GM18868 (cell line): ENCODE data around the gene NRG2.

Source experiments
- ATAC-seq: cut with Tn5 transposase; IDR thresholded peaks from one replicate; pipeline ENCODE4 v1.9.1; 2021; ENCODE audit warnings: mild to moderate bottlenecking, moderate library complexity; ENCODE audit not compliant: unreplicated experiment

Gene NRG2

GRCh38 chr5:140041492-140042392 is 1.4 kb downstream of the NRG2 start:
- ATAC-seq: no peak

- no peak for ATAC-seq
Observed at GRCh38 chr5:140041099-140041491, 2.0 kb downstream of the NRG2 start.

GRCh38 chr5:140040358-140040757 is 2.7 kb downstream of the NRG2 start:
- no peak for ATAC-seq

GRCh38 chr5:140039561-140039960 is 3.5 kb downstream of the NRG2 start:
- ATAC-seq: no peak

- ATAC-seq: no peak
Observed at GRCh38 chr5:140038373-140038957, 4.6 kb downstream of the NRG2 start.

- no peak for ATAC-seq
Observed at GRCh38 chr5:140037012-140037411, 6.1 kb downstream of the NRG2 start.

GRCh38 chr5:140035881-140036280 is 7.2 kb downstream of the NRG2 start:
- ATAC-seq: no peak

GRCh38 chr5:140033037-140033760 is 9.9 kb downstream of the NRG2 start:
- no peak for ATAC-seq

- ATAC-seq: no peak
Observed at GRCh38 chr5:140032296-140032695, 10.8 kb downstream of the NRG2 start.

- no peak for ATAC-seq
Observed at GRCh38 chr5:140027807-140028206, 15.3 kb downstream of the NRG2 start.

GRCh38 chr5:140025736-140026135 is 17.4 kb downstream of the NRG2 start:
- ATAC-seq: no peak

GRCh38 chr5:140024928-140025327 is 18.2 kb downstream of the NRG2 start:
- peak; percentile 58 for ATAC-seq

- ATAC-seq: no peak
Observed at GRCh38 chr5:140023611-140024191, 19.4 kb downstream of the NRG2 start.

- no peak for ATAC-seq
Observed at GRCh38 chr5:140020601-140021177, 22.4 kb downstream of the NRG2 start.

GRCh38 chr5:140018920-140019644 is 24.0 kb downstream of the NRG2 start:
- no peak for ATAC-seq

GRCh38 chr5:140018517-140018916 is 24.6 kb downstream of the NRG2 start:
- ATAC-seq: no peak

- ATAC-seq: no peak
Observed at GRCh38 chr5:140018096-140018481, 25.0 kb downstream of the NRG2 start.

- no peak for ATAC-seq
Observed at GRCh38 chr5:140017397-140018095, 25.6 kb downstream of the NRG2 start.

- no peak for ATAC-seq
Observed at GRCh38 chr5:140015706-140016105, 27.4 kb downstream of the NRG2 start.

- ATAC-seq: no peak
Observed at GRCh38 chr5:140014751-140015150, 28.3 kb downstream of the NRG2 start.
